ENCODE data around the gene CHAD.
"Not testable (repeated sequence)": the region's sequence is repeated elsewhere in the genome, so short reads cannot be mapped to it uniquely, and the experiment has no call there.

The CHAD gene

DNA sequence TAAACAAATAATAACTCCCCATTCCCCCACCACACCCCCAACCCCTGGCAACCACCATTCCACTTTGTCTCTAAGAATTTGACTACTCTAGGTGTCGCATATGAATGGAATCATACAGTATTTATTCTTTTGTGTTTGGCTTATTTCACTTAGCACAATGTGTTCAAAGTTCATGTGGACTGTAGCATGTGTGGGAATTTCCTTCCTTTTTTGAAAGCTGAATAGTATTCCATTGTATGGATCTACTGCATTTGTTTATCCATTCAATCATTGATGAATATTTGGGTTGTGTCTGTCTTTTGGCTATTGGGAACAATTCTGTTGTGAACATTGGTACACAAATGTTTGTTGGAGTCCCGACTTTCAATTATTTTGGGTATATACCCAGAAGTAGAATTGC is 45.9 kb downstream of the CHAD start:
- peaks cover 15% of the 10 kb centered on the region for H3K27me3 ChIP-seq (ENCODE audit: control insufficient read depth, insufficient read depth, low read length)
- no peaks in the 10 kb centered on the region for H3K9me3 ChIP-seq (ENCODE audit: control insufficient read depth, low read depth, low read length)
- no peak overlapping the region for H3K4me3 ChIP-seq (ENCODE audit: low read length)
- H3K36me3 ChIP-seq (ENCODE audit: control insufficient read depth, low read depth, low read length), result no peaks in the 10 kb centered on the region
- H3K27ac ChIP-seq (ENCODE audit: low read length), result no peak overlapping the region
- H3K4me1 ChIP-seq (ENCODE audit: control insufficient read depth, low read depth, low read length), result peaks cover 7% of the 10 kb centered on the region
- no peak overlapping the region for H3K9ac ChIP-seq (ENCODE audit: low read length)

DNA sequence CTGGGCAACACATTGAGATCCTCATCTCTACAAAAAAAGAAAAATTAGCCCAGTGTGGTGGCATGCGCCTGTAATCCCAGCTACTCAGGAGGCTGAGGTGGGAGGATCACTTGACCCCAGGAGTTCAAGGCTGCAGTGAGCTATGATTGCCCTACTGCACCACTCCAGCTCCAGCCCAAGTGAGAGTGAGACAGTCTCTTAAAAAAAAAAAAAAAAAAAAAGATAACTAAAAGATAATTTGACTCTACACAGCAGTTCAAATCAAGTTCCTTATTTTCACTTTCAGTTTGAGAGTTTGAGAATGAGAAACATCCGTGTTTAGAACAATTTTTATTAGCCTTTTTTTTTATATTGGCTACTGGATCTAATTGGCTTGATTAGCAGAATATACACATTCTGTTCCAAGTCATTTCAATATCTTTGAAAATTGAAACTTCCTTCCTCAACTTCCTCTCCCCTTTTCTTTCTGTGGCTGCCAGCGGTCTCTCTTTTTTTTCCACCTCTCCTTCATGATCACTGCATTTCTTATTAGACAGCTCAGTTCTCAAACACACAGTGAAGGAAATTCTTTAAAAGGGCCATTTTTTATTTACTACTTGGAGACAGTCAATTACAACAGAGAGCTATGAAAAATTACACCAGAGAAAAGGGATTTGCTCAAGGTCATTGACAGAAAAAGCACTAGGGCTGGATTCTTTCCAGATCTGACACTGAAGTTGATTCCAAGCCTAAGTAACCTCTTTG is 47.2 kb downstream of the CHAD start:
- H3K36me3 ChIP-seq (ENCODE audit: control insufficient read depth, low read depth, low read length), result no peaks in the 10 kb centered on the region
- peaks cover under 1% of the 10 kb centered on the region for H3K4me1 ChIP-seq (ENCODE audit: control insufficient read depth, low read depth, low read length)
- peaks cover 15% of the 10 kb centered on the region for H3K27me3 ChIP-seq (ENCODE audit: control insufficient read depth, insufficient read depth, low read length)
- H3K9ac ChIP-seq (ENCODE audit: low read length), result no peak overlapping the region
- no peak overlapping the region for H3K27ac ChIP-seq (ENCODE audit: low read length)
- H3K4me3 ChIP-seq (ENCODE audit: low read length), result no peak overlapping the region
- no peaks in the 10 kb centered on the region for H3K9me3 ChIP-seq (ENCODE audit: control insufficient read depth, low read depth, low read length)

DNA sequence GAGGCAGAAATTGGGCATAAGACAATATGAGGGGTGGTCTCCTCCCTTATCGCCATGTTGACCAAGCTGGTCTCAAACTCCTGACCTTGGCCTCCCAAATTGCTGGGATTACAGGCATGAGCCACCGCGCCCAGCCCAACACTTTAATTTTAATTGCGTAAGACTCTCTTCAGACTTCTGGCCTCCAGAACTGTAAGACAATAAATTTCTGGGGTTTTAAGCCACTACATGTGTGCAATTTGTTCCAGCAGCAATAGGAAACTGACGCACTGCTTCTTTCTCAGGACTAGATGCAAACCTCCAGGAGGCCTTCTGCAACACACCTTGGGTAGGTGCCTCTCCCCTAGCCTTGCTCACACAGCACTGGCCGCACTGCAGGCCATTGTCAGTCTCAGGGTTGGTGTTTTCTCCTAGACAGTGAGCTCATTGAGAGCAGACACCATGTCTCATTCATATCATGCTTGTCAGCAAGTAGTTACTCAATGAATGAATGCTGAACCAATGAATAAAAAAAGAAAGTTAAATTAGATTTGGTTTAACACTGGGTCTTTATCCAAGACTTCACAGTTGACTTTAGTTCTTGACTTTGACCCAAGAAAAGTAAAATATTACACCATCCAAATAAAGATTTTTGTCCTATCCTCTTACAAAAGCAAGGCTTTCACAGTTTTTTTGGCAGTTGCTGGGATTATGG is 48.1 kb downstream of the CHAD start:
- H3K27ac ChIP-seq (ENCODE audit: low read length), result no peak overlapping the region
- peaks cover 12% of the 10 kb centered on the region for H3K27me3 ChIP-seq (ENCODE audit: control insufficient read depth, insufficient read depth, low read length)
- no peak overlapping the region for H3K4me3 ChIP-seq (ENCODE audit: low read length)
- H3K4me1 ChIP-seq (ENCODE audit: control insufficient read depth, low read depth, low read length), result no peaks in the 10 kb centered on the region
- no peaks in the 10 kb centered on the region for H3K36me3 ChIP-seq (ENCODE audit: control insufficient read depth, low read depth, low read length)
- no peak overlapping the region for H3K9ac ChIP-seq (ENCODE audit: low read length)
- no peaks in the 10 kb centered on the region for H3K9me3 ChIP-seq (ENCODE audit: control insufficient read depth, low read depth, low read length)

DNA sequence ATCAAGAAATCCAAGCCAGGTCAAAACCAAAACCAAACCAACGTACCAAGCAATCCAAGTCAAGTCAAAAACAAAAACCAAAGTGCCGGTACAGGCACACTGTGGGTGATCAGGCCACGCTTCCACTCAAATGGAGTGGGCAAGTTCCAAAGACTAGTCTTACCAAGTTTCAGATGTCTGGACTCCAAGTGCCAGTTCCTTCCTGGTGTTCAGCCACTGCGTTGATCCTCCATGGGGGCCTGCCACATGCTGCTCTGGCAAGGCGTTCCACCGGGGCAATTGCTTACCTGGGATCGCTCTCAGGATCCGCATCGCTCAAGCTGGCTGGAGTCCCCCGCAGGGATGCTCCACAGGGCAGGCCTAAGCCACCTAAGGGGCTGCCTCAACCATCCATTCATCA is 49.1 kb downstream of the CHAD start:
- not testable (repeated sequence) for H3K27ac ChIP-seq (ENCODE audit: low read length); H3K4me3 ChIP-seq (ENCODE audit: low read length); H3K9me3 ChIP-seq (ENCODE audit: control insufficient read depth, low read depth, low read length); H3K36me3 ChIP-seq (ENCODE audit: control insufficient read depth, low read depth, low read length); H3K4me1 ChIP-seq (ENCODE audit: control insufficient read depth, low read depth, low read length); H3K9ac ChIP-seq (ENCODE audit: low read length); H3K27me3 ChIP-seq (ENCODE audit: control insufficient read depth, insufficient read depth, low read length)

DNA sequence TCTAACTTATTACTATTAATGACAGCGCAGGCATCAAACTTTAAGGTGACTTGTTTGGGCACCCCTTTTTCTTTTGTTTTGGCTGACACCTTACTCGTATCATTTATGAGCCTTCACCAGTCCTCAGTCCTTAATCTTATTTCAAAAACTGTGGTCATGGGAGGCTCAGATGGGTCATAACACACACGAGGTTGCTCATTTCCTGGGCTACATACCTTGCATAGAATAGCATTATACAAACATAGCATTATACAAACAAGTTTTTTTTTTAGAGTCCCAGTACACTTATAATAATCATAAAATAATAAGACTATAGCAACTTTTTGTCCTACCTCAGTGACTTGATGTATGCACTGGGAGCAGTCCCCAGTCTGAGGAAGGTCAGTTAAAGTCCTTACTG is 53.9 kb downstream of the CHAD start:
- H3K36me3 ChIP-seq (ENCODE audit: control insufficient read depth, low read depth, low read length), result no peaks in the 10 kb centered on the region
- H3K9me3 ChIP-seq (ENCODE audit: control insufficient read depth, low read depth, low read length), result no peaks in the 10 kb centered on the region
- no peak overlapping the region for H3K27ac ChIP-seq (ENCODE audit: low read length)
- H3K4me3 ChIP-seq (ENCODE audit: low read length), result no peak overlapping the region
- no peaks in the 10 kb centered on the region for H3K4me1 ChIP-seq (ENCODE audit: control insufficient read depth, low read depth, low read length)
- H3K27me3 ChIP-seq (ENCODE audit: control insufficient read depth, insufficient read depth, low read length), result peaks cover 3% of the 10 kb centered on the region
- H3K9ac ChIP-seq (ENCODE audit: low read length), result no peak overlapping the region

Measured in iPS-18a (cell line).